NCI-H1694 treated with DMSO at 0.1 percent for 48 hours (cell line): ENCODE data around the gene CD1B.
"Not testable (repeated sequence)": the region's sequence is repeated elsewhere in the genome, so short reads cannot be mapped to it uniquely, and the experiment has no call there.

Source experiments
- DNase-seq: peaks from one replicate; lab custom pipeline; 2025; lab: John Stamatoyannopoulos, UW

The CD1B gene

GRCh38 chr1:158328426-158328825 lies 2.9 kb downstream of the CD1B start:
- no peak for DNase-seq

DNA sequence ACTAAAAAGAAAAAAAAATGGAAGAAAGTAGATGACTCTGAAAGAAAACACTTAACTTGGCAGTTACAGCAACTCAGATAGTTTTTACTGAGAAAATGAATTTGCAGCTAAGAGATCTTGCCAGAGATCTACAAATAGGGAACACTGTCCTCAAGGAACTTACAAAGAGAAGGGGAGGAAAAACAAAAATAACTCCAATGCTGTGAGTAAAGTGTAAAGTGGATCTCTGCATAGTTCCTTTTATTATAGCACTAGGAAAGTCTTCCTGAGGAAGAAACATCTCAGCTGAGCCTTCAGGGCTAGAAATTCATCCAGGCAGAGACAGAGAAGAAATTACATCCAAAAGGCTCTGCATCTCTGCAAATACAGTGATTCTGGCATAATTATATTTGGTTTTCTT lies 3.9 kb downstream of the CD1B start:
- no peak for DNase-seq

DNA sequence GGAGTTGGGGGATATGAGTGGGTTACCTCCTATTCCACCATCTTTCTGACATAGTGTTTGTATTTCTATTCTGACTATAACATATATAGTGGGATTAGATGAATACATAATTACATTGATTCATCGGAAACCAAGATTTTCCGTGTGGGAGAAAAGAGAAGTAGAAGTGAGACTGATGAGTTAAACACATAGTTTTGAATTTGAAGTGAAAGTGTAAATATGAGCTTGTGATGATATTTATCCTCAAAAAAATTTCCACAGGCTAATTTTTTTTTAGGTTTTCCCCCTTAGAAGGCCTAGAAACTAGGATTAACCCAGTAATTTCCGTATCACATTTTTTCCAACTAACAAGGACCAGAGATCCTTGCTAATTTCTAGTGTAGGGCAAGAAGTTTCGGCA lies 6.9 kb downstream of the CD1B start:
- no peak for DNase-seq

DNA sequence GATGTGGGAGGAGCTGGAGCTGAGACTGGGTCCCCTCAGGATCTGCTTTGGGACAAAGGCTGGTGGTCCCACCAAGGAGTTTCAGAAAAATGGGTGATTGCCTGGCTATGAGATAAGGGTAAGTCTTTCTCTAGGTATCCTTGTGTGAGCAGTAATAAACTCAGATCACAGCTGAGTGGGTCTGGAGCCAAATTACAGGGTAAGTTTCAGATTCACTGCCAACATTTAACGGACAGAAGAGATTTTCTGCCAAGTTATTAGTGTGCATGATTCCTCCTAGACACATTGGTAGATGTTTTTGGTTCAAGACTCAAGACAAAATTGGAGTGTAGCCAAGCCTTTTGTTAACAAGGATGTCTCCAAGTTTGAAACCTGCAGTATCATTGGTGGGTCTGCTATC lies 7.5 kb downstream of the CD1B start:
- DNase-seq: no peak

DNA sequence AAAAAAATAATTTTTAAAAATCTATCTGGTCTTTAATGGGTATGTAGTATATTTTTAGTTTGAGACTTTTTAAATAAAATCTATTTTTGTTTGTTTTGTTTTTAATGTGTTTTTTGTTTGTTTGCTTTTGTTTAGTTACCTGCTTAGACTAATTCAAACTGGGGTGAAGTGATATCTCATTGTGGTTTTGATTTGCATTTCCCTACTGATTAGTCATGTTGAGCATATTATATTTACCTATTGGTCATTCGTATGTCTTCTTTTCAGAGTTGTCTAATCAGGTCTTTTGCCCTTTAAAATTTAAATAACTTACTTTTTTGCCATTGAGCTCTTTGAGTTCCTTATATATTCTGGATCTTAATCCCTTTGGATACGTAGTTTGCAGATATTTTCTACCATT lies 20.3 kb downstream of the CD1B start:
- DNase-seq: no peak

- no peak for DNase-seq
Observed at GRCh38 chr1:158310623-158311022, 20.7 kb downstream of the CD1B start.

GRCh38 chr1:158295791-158296190 lies 35.5 kb downstream of the CD1B start:
- no peak for DNase-seq

DNA sequence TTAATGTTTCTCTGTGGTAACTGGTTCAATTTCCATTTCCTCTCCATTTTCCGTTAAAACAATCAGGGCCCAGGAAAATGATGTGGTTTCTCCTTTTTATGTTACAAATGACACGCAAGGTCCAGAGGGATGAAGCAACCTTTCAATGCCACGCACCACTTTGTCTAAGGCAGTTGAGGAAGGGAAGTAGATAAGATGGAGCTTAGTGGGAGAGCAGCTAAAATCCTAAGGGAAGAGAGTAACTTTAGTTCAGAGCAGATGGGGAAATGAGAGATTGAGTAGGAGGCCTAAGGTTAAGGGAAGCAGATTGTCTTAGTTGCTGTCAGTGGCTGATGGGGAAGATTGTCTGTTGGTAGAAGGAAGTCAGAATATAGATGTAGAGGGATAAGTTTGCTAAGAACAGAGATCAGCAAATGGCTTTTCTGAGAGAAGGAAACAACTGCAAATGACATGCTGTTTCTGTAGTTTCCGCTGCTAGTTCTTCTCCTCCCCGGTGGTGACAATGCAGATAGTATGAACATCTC lies 40.9 kb downstream of the CD1B start:
- no peak for DNase-seq

DNA sequence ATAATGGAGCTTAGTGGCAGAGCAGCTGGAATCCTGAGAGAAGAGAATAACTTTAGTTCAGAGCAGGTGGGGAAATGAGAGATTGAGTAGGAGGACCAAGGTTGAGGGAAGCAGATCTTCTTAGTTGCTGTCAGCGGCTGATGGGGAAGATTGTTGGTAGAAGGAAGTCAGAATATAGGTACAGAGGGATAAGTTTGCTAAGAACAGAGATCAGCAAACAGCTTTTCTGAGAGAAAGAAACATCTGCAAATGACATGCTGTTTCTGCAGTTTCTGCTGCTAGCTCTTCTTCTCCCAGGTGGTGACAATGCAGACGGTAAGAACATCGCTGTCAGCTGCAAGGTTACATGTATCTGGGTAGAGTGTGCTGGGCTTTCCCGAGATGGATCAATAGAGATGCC lies 41.5 kb downstream of the CD1B start, which contains the start of gene CD1C:
Gene CD1C, plus strand, starts transcription at position 113 of the 400 bp plus-strand sequence. Its CDS starts 142 bp downstream, at position 255.
- DNase-seq: no peak

GRCh38 chr1:158286941-158287346 lies 44.4 kb downstream of the CD1B start:
- DNase-seq: no peak

DNA sequence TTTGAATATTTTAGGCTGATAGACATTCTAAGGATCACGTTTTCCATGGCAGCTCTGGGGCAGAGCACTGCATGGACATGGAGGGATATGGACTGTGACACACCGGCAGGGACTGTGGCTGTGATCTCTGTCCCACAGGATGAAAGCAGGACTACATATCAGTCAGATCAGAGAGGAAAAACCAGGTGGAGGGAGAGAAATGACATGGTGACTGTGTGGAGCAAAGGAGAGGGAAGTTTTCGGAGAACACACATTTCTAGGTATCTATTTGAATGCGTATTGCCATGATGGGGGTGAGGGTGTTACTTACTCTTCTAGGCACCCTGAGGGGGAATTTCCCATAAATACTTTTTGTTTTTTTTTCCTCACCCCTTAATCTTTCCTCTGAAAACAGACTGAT lies 44.8 kb downstream of the CD1B start:
- DNase-seq: no peak

DNA sequence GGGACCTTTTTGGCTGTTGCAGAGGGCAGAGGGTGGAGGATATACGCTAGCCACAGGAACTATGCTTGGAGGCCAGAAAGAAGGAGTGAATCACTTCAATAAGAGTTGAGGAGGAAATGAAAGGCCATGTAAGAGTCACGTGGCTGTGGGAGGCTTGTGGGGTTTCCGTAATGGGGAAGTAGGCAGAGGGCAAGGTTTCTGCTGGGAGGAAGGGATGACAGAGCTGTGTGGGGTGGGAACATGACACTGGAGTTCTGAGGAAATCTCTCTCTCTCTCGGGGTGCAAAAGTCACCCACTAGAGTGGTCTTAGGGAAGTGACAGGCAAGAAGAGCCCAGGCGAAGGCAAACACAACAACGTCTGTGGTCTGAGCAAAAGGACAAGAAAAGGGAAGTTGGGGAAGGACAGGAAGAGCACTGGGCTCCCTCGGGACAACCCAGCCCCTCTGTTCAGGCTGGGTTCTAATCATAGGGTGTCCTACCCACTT lies 45.5 kb downstream of the CD1B start:
- no peak for DNase-seq

DNA sequence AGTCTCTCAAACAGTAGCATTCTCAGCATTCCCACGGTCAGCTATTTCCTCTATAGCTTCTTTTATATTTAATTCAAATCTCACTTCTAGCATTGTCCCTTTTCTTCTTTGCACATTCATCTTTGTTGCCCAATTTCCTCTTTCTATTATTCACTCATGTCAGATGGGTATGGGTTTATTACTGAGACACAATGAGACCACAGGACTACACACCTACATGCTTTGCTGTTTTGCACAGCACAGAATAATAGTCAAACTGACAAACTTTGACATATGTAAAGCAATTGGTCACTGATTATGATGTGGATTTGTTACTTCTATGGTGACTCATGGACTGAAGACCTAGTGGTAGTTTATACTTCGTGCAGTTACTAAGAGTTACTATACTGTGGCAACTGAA lies 47.4 kb downstream of the CD1B start:
- no peak for DNase-seq

DNA sequence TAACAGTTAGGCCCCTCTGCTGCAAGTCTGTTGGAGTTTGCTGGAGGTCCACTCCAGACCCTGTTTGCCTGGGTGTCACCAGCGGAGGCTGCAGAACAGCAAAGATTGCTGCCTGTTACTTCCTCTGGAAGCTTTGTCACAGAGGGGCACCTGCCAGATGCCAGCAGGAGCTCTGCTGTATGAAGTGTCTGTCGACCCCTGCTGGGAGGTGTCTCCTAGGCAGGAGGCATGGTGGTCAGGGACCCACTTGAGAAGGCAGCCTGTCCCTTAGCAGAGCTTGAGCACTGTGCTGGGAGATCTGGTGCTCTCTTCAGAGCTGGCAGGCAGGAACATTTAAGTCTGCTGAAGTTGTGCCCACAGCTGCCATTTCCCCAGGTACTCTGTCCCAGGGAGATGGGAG lies 48.9 kb downstream of the CD1B start:
- DNase-seq: not testable (repeated sequence)
